Osteoblast (primary cell): ENCODE data around the gene AFF1. TPM values are rescaled to one million over a fixed set of nuclear protein-coding genes. Genes with fewer than 3 reads are reported as not detected.

Experiments used
- DNase-seq: peaks from one replicate; pipeline ENCODE4 v3.0.0; 2011; ENCODE audit warnings: low spot score, mixed read lengths; ENCODE audit not compliant: insufficient read length; ENCODE audit errors: missing footprints
- H2AFZ ChIP-seq: 2 replicates; pipeline ENCODE4 v1.6.0; 2011; ENCODE audit warnings: mild to moderate bottlenecking, low read length
- H3K27ac ChIP-seq: 2 replicates; pipeline ENCODE4 v1.5.1; 2011; ENCODE audit warnings: mild to moderate bottlenecking, low read depth, low read length, moderate library complexity
- H3K27me3 ChIP-seq: 2 replicates; pipeline ENCODE4 v1.6.0; 2012; ENCODE audit warnings: mild to moderate bottlenecking, control low read depth, inconsistent platforms, low read length, moderate library complexity; ENCODE audit not compliant: insufficient read depth
- H3K36me3 ChIP-seq: 2 replicates; pipeline ENCODE4 v1.5.1; 2011; ENCODE audit warnings: mild to moderate bottlenecking, low read length, control low read depth, moderate library complexity; ENCODE audit not compliant: insufficient read depth
- H3K4me1 ChIP-seq: 2 replicates; pipeline ENCODE4 v1.5.1; 2011; ENCODE audit warnings: mild to moderate bottlenecking, low read length, control low read depth, moderate library complexity; ENCODE audit not compliant: insufficient read depth
- H3K4me2 ChIP-seq: 2 replicates; pipeline ENCODE4 v1.6.0; 2011; ENCODE audit warnings: mild to moderate bottlenecking, low read length; ENCODE audit not compliant: insufficient read depth
- H3K4me3 ChIP-seq: fragments of 200-600 bp; sonication (generic); 3 replicates; pipeline ENCODE4 v1.5.1; 2012; ENCODE audit warnings: mild to moderate bottlenecking, low read length, inconsistent platforms; ENCODE audit not compliant: insufficient read depth
- H3K79me2 ChIP-seq: 2 replicates; pipeline ENCODE4 v1.6.0; 2012; ENCODE audit warnings: mild to moderate bottlenecking, low read length, control low read depth, inconsistent platforms; ENCODE audit not compliant: insufficient read depth
- H3K9me3 ChIP-seq: 2 replicates; pipeline ENCODE4 v1.5.1; 2011; ENCODE audit warnings: low read depth, low read length, control low read depth
- H4K20me1 ChIP-seq: 2 replicates; pipeline ENCODE4 v1.6.0; 2012; ENCODE audit warnings: mild to moderate bottlenecking, low read length, control low read depth; ENCODE audit not compliant: insufficient read depth
- total RNA-seq: library from RNA; depleted of rRNA; stranded (reverse); fragments of >200 nt; gene quantifications from 2 replicates; pipeline ENCODE4 v1.2.3, GENCODE V29; 2012
- TF ChIP-seq, protein P1 (sequence below): IDR thresholded peaks from 2 replicates; pipeline ENCODE4 v1.5.1; 2011; ENCODE audit warnings: mild to moderate bottlenecking, low read depth, low read length, moderate library complexity; ENCODE audit errors: extremely low read depth

The AFF1 gene
- total RNA-seq, 1 donor, result 19.5 TPM

DNA sequence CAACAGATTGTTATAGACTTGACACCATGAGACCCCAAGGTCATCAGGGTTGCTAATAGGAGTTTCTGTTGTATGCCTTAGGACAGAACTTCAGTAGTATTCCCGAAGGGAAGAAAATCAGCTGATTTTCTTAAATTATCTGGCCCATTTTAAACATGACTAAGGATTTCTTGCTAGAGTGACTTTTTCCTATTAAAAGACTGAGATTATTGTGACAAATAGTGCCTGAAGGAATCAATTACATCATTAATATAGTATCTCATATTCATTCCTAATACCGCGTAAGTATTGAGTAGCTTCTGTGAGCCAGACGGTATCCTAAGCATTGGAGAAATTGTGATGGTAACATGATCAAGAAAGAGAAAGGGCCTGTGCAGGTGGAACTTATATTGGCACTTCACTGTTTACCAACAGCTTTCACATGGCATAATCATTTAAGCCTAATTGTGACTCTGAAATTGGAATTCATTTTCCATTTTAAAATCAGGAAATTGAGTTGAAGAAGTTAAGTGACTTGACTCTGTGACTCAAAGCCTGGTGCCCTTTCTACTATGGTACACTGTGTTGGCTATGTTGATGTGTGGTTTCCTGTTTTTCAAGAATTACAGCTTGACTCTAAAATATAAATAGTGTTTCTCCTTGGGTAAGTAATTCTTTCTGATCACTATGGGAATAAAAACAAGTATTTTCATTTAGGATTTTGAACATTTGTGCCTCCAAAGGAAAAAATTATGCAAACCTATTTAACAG is 4.1 kb downstream of the AFF1 start:
- TF ChIP-seq, protein P1, sequence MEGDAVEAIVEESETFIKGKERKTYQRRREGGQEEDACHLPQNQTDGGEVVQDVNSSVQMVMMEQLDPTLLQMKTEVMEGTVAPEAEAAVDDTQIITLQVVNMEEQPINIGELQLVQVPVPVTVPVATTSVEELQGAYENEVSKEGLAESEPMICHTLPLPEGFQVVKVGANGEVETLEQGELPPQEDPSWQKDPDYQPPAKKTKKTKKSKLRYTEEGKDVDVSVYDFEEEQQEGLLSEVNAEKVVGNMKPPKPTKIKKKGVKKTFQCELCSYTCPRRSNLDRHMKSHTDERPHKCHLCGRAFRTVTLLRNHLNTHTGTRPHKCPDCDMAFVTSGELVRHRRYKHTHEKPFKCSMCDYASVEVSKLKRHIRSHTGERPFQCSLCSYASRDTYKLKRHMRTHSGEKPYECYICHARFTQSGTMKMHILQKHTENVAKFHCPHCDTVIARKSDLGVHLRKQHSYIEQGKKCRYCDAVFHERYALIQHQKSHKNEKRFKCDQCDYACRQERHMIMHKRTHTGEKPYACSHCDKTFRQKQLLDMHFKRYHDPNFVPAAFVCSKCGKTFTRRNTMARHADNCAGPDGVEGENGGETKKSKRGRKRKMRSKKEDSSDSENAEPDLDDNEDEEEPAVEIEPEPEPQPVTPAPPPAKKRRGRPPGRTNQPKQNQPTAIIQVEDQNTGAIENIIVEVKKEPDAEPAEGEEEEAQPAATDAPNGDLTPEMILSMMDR, result no peak

DNA sequence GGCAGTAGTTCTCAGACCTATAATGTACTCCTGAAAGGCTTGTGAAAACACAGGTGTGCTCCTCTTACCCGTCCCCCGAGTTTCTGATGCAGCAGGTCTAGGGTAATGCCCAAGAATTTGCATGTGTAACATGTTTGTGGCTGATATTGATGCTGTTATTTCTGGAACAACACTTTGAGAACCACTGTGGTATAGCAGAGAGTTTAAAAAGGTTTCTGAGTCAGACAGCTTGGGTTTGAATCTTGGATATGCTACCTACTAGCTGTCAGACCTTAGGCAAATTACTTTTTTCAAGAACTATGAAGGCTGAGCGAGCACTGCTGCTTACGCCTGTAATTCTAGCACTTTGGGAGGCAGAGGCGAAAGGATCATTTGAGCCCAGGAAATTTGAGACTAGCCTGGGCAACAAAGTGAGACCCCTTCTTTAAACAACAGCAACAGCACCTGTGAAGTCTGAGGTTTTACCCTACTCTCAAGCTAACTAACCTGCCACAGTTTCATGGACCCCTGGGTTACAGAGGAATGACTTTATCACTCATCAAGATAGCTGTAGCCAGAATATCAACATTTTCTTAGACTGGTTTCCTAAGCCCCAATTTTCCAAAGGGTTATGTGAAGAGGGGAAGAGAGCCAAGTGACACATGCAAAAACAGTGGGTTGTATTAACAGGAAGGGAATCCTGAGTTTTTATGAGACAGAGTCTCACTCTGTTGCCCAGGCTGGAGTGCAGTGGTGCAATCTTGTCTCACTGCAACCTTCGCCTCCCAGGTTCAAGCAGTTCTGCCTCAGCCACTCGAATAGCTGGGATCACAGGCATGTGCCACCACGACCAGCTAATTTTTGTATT is 5.1 kb downstream of the AFF1 start:
- no peak overlapping the region for H3K27ac ChIP-seq
- H3K4me2 ChIP-seq, result peak overlapping the region; percentile 41
- DNase-seq, result peak; percentile 82
- H3K27me3 ChIP-seq, result no peaks in the 10 kb centered on the region
- H3K79me2 ChIP-seq, result peaks cover 64% of the 10 kb centered on the region
- peaks cover 28% of the 10 kb centered on the region for H3K4me1 ChIP-seq
- H3K4me3 ChIP-seq, result no peak overlapping the region
- TF ChIP-seq, protein P1, result no peak
- H3K9me3 ChIP-seq, result no peaks in the 10 kb centered on the region
- H4K20me1 ChIP-seq, result peaks cover 16% of the 10 kb centered on the region
- peak overlapping the region; percentile 27 for H2AFZ ChIP-seq
- no peaks in the 10 kb centered on the region for H3K36me3 ChIP-seq

More for the DNA sequence above, 4.1 kb downstream of the AFF1 start:
- Histone ChIP-seq H3K27me3 (no peaks in the 10 kb centered on the region), H3K79me2 (peaks cover 61% of the 10 kb centered on the region), H2AFZ (no peak overlapping the region), H3K9me3 (no peaks in the 10 kb centered on the region), H3K36me3 (no peaks in the 10 kb centered on the region), H3K27ac (no peak overlapping the region), H3K4me3 (no peak overlapping the region), H3K4me1 (peaks cover 31% of the 10 kb centered on the region), H4K20me1 (peaks cover 16% of the 10 kb centered on the region), H3K4me2 (no peak overlapping the region)
- DNase-seq, result no peak

DNA sequence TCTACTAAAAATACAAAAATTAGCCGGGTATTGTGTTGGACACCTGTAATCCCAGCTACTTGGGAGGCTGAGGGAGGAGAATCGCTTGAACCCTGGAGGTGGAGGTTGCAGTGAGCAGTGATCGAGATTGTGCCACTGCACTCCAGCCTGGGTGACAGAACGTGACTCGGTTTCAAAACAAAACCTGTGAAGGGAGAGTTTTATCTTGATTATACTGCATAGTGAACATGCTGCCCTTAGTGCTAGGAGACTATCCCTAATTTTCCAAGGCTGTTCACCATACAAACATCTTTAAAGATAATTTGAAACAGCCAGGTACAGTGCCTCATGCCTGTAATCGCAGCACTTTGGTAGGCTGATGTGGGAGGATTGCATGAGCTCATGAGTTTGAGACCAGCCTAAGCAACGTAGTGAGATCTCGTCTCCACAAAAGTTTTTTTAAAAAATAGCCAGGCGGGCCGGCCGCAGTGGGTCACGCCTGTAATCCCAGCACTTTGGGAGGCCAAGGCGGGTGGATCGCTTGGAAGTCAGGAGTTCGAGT is 6.2 kb downstream of the AFF1 start:
- peaks cover 60% of the 10 kb centered on the region for H3K79me2 ChIP-seq

More for the DNA sequence above, 6.2 kb downstream of the AFF1 start:
- DNase-seq, result no peak
- no peak overlapping the region for H3K4me3 ChIP-seq
- no peaks in the 10 kb centered on the region for H3K27me3 ChIP-seq
- H2AFZ ChIP-seq, result no peak overlapping the region
- peaks cover 26% of the 10 kb centered on the region for H3K4me1 ChIP-seq
- TF ChIP-seq, protein P1, result no peak
- H3K9me3 ChIP-seq, result no peaks in the 10 kb centered on the region
- no peaks in the 10 kb centered on the region for H3K36me3 ChIP-seq
- no peak overlapping the region for H3K4me2 ChIP-seq
- peaks cover 16% of the 10 kb centered on the region for H4K20me1 ChIP-seq
- no peak overlapping the region for H3K27ac ChIP-seq
